CD4-positive, alpha-beta T cell (primary cell): ENCODE results near the gene GRM4. TPM values are rescaled to one million over a fixed set of nuclear protein-coding genes. Genes with fewer than 3 reads are reported as not detected.

ENCODE experiments used
- ATAC-seq: fragments of 200-7000 bp; cut with Tn5 transposase; one replicate; pipeline ENCODE4 v1.10.0; 2022; ENCODE audit warnings: mild to moderate bottlenecking; ENCODE audit not compliant: poor library complexity
- CTCF ChIA-PET: fragments of 350-600 bp; sonication (Branson Sonifier 250); formaldehyde crosslinking; loops from one replicate; lab custom pipeline; 2021; ENCODE audit warnings: antibody characterized with exemption, inconsistent platforms; lab: Charles Lee
- POLR2A ChIA-PET: fragments of 350-600 bp; sonication (Branson Sonifier 250); formaldehyde crosslinking; loops from one replicate; lab custom pipeline; 2021; ENCODE audit warnings: antibody characterized with exemption, inconsistent platforms; lab: Charles Lee
- DNase-seq, 14 experiments: peaks; one replicate each; pipeline ENCODE4 v3.0.0-alpha.2; 2013 to 2020; ENCODE audit warnings: mixed read lengths in 2 of 14
- H3K27ac ChIP-seq, 2 donors: one replicate each; pipeline versions ENCODE4 v1.5.1 to v1.7.0; 2013; ENCODE audit warnings: low read length in 2 of 2, low read depth in 1 of 2, mild to moderate bottlenecking in 1 of 2
- H3K27me3 ChIP-seq, 2 experiments: 1 replicate in 1 of 2; 2 replicates in 1 of 2; pipeline versions ENCODE4 v1.6.1 to v1.7.0; 2013; ENCODE audit warnings: low read length in 2 of 2, control low read depth in 1 of 2, mild to moderate bottlenecking in 1 of 2, moderate library complexity in 1 of 2; ENCODE audit not compliant: insufficient read depth in 2 of 2, control insufficient read depth in 1 of 2
- H3K36me3 ChIP-seq: one replicate; pipeline ENCODE4 v1.6.1; 2013; ENCODE audit warnings: low read length, control low read depth; ENCODE audit not compliant: insufficient read depth
- H3K4me1 ChIP-seq: one replicate; pipeline ENCODE4 v1.6.1; 2013; ENCODE audit warnings: low read length, control low read depth; ENCODE audit not compliant: insufficient read depth
- H3K4me3 ChIP-seq: one replicate; pipeline ENCODE4 v1.5.1; 2013; ENCODE audit warnings: mild to moderate bottlenecking, low read length, moderate library complexity
- H3K9me3 ChIP-seq, 2 experiments: 1 replicate in 1 of 2; 2 replicates in 1 of 2; pipeline versions ENCODE4 v1.6.1 to v1.7.0; 2013; ENCODE audit warnings: low read length in 2 of 2, mild to moderate bottlenecking in 2 of 2, control low read depth in 1 of 2, moderate library complexity in 1 of 2; ENCODE audit not compliant: control insufficient read depth in 1 of 2, insufficient read depth in 1 of 2
- H3K27ac Mint-ChIP-seq: one replicate; pipeline ENCODE4 v1.8.0; 2020; ENCODE audit warnings: mixed read lengths
- H3K27me3 Mint-ChIP-seq: one replicate; pipeline ENCODE4 v1.8.0; 2021; ENCODE audit warnings: mixed read lengths
- H3K36me3 Mint-ChIP-seq: one replicate; pipeline ENCODE4 v1.8.0; 2021; ENCODE audit warnings: low read depth, mixed read lengths
- H3K4me1 Mint-ChIP-seq: one replicate; pipeline ENCODE4 v1.8.0; 2021; ENCODE audit warnings: low read depth, mixed read lengths
- H3K4me3 Mint-ChIP-seq: one replicate; pipeline ENCODE4 v1.8.0; 2020; ENCODE audit warnings: mild to moderate bottlenecking, mixed read lengths
- H3K9me3 Mint-ChIP-seq: one replicate; pipeline ENCODE4 v1.8.0; 2020; ENCODE audit warnings: mixed read lengths
- intact Hi-C, 2 experiments: fragments of 100-400 bp; cut with DNase I in 1 of 2; cut with micrococcal nuclease in 1 of 2; formaldehyde crosslinking; loops; one replicate each; pipeline versions ENCODE4 v1.15.1 to v1.9.0; 2023 to 2025; cut with DNase I, micrococcal nuclease
- total RNA-seq, 174 experiments: library from RNA in 2 of 174; stranded (reverse) in 2 of 174; gene quantifications; one replicate each; pipeline ENCODE4 v1.2.3 and lab custom pipeline; 2021 to 2026
- TF ChIP-seq, protein P1 (sequence below): fragments of 200-600 bp; IDR thresholded peaks from one replicate; pipeline ENCODE4 v1.8.0; 2022; ENCODE audit warnings: antibody characterized with exemption, mild to moderate bottlenecking

Gene GRM4
- total RNA-seq, 2 experiments from 2014 or later: 0.08 TPM; not detected in 1

DNA sequence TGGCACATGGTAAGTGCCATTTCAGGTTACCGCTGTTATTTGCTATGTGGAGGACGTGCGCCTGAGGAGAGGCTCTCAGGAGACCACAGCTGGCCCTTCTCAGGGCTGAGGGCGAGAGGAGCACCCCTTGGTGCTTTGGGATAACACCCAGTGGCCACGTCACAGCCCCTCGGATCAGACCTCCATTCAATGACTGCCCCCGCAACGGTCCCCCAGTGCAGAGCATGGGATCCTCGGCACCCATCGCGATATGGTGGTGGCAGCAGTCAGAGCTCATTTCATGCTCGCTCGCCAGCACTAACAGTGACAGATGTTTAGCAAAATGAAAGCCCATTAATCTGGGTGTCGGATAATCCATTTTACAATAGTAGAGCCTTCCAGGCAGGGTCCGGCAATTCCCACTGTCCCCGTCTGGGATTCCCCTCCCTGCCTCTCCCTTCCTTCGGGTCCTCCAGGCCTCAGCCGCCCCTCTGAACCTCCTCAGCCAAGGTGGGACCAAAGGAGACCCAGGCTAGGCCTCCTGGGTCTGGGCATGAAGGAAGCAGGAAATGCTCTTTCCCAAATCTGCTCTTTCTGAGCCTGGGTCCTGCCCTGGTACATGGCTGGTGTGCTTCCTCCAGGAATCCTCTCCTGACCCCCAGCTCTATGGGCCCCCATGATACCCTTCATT lies 117.1 kb downstream of the GRM4 start:
- Histone ChIP-seq H3K9me3 (peaks cover 0 to 1% of the 10 kb centered on the region in 2 experiments), H3K36me3 (no peaks in the 10 kb centered on the region), H3K27me3 (no peaks in the 10 kb centered on the region), H3K4me1 (peaks cover 4% of the 10 kb centered on the region), H3K27ac (no peak overlapping the region), H3K4me3 (no peak overlapping the region)
- Mint-ChIP-seq H3K27ac (no peak overlapping the region), H3K36me3 (no peaks in the 10 kb centered on the region), H3K4me3 (no peak overlapping the region), H3K9me3 (no peaks in the 10 kb centered on the region), H3K27me3 (no peaks in the 10 kb centered on the region), H3K4me1 (no peaks in the 10 kb centered on the region)
- ATAC-seq (no peak), DNase-seq (no peak)
- TF ChIP-seq, protein P1, sequence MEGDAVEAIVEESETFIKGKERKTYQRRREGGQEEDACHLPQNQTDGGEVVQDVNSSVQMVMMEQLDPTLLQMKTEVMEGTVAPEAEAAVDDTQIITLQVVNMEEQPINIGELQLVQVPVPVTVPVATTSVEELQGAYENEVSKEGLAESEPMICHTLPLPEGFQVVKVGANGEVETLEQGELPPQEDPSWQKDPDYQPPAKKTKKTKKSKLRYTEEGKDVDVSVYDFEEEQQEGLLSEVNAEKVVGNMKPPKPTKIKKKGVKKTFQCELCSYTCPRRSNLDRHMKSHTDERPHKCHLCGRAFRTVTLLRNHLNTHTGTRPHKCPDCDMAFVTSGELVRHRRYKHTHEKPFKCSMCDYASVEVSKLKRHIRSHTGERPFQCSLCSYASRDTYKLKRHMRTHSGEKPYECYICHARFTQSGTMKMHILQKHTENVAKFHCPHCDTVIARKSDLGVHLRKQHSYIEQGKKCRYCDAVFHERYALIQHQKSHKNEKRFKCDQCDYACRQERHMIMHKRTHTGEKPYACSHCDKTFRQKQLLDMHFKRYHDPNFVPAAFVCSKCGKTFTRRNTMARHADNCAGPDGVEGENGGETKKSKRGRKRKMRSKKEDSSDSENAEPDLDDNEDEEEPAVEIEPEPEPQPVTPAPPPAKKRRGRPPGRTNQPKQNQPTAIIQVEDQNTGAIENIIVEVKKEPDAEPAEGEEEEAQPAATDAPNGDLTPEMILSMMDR: no peak
- POLR2A ChIA-PET: no interaction called here
- CTCF ChIA-PET: interaction anchor here (1.1 to 6.3 kb wide), 3 partner anchors 26 to 317 kb away, joined by 4 to 39 read pairs (median 4); no protein-coding TSS in a partner anchor
- intact Hi-C loops: loop anchor here in 1 of 2 experiments (5.0 kb wide), 1 partner anchor 442 kb away; no protein-coding TSS in a partner anchor

DNA sequence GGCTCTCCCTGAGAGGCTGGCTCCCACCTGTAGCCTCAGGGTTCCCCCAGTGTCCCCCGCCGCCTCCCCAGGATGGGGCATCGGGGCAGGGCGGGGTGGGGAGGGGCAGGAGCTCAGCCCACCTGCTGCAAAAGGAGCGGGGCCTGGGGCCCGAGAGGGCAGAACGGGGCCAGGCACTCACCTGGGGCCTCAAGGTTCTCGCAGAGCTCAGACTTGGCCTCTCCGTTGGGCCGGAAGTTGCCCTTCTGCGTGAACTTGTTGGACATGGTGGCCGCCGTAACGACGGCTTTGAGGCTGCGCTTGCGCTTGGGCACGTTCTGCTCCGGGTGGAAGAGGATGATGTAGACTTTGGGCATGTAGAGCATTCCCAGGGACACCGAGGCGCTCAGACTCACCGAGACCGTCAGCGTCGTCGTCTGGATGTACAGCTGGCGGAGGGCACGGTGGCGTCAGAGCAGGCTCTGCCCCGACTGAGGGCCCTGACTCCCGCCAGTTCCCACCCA lies 117.9 kb downstream of the GRM4 start:
- TF ChIP-seq, protein P1: no peak
- Histone ChIP-seq H3K9me3 (peaks cover 0 to 5% of the 10 kb centered on the region in 2 experiments), H3K27ac (no peak overlapping the region), H3K4me1 (peaks cover 4% of the 10 kb centered on the region), H3K27me3 (no peaks in the 10 kb centered on the region), H3K4me3 (no peak overlapping the region), H3K36me3 (no peaks in the 10 kb centered on the region)
- DNase-seq (peak in 1 of 14 experiments; percentile 30), ATAC-seq (no peak)
- Mint-ChIP-seq H3K4me1 (no peaks in the 10 kb centered on the region), H3K27ac (no peak overlapping the region), H3K36me3 (no peaks in the 10 kb centered on the region), H3K9me3 (no peaks in the 10 kb centered on the region), H3K27me3 (no peaks in the 10 kb centered on the region), H3K4me3 (no peak overlapping the region)
- intact Hi-C loops: loop anchor here (1.0 to 5.0 kb wide), 6 partner anchors 176 to 441 kb away; partner anchors contain the start of gene UQCC2 (in 2 of the 2)
- ChIA-PET POLR2A (interaction anchor here (1.3 to 1.5 kb wide), 2 partner anchors 257 to 259 kb away, joined by 5 to 10 read pairs; no protein-coding TSS in a partner anchor), CTCF (interaction anchor here (0.6 to 6.3 kb wide), 9 partner anchors 12 to 316 kb away, joined by 3 to 39 read pairs (median 3); no protein-coding TSS in a partner anchor)

DNA sequence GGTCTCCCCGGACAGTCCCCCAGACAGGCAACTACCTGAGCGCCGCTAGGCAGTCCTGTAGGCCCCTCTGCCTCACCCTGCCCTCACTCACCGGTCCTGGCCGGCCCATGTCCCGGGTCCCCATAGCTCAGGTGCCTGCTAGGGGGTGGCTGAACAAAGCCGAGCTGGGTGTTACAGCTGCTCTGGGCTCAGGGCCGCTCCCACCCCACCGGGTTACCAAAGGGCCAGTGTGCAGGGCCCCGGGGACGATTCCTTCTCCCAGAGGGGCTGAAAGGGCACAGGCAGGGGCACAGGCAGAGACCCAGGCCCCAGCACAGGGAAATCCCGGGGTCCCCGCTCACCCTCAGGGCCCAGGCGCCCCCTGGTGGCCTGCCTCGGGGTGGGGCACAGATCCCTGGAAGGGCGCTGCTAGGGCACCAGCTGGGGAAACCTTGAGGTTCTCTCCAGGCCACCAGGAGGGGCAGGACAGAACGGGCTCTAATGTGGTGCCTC lies 118.4 kb downstream of the GRM4 start:
- Histone ChIP-seq H3K27me3 (no peaks in the 10 kb centered on the region), H3K36me3 (no peaks in the 10 kb centered on the region), H3K27ac (no peak overlapping the region), H3K4me1 (peaks cover 4% of the 10 kb centered on the region), H3K9me3 (peaks cover 0 to 5% of the 10 kb centered on the region in 2 experiments), H3K4me3 (no peak overlapping the region)
- Mint-ChIP-seq H3K36me3 (no peaks in the 10 kb centered on the region), H3K27me3 (no peaks in the 10 kb centered on the region), H3K4me3 (no peak overlapping the region), H3K27ac (no peak overlapping the region), H3K4me1 (no peaks in the 10 kb centered on the region), H3K9me3 (no peaks in the 10 kb centered on the region)
- TF ChIP-seq, protein P1: peak; percentile 84
- POLR2A ChIA-PET: interaction anchor here (1.3 to 1.5 kb wide), 2 partner anchors 256 to 258 kb away, joined by 5 to 10 read pairs; no protein-coding TSS in a partner anchor
- peak; percentile 76 for ATAC-seq
- CTCF ChIA-PET: interaction anchor here (0.6 to 6.3 kb wide), 9 partner anchors 11 to 315 kb away, joined by 3 to 39 read pairs (median 3); no protein-coding TSS in a partner anchor
- peak; percentile 46 to 77 (median 62) for DNase-seq
- intact Hi-C loops: loop anchor here (1.0 to 5.0 kb wide), 6 partner anchors 175 to 440 kb away; partner anchors contain the start of gene UQCC2 (in 2 of the 2)
